GM15510 (cell line): ENCODE measurements around the gene CCDC88A.

Experiments used
- POLR2A ChIP-seq: IDR thresholded peaks from 3 replicates; pipeline ENCODE4 v1.6.1; 2011; ENCODE audit warnings: borderline replicate concordance; ENCODE audit not compliant: insufficient read length; ENCODE audit errors: extremely low read depth

Gene CCDC88A

DNA sequence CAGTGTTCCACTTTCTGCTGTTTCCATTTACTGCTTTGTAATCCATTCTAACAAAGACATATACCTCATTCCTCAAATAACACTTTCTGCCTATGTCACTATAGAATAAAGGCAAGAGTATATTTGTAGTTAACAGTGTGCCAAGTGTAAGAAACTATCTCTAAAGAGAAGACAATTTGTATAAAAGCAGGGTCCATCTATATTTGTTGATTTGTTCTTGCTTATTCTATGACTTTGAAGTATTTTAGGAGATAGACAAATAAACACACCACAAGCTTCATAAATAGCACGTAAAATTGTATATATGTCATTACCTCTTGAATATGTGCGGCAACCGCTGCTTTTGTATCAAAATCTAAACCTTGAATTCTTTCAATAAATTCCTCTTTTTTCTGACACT, 56.0 kb downstream of the CCDC88A start:
- no peak for TF ChIP-seq POLR2A

DNA sequence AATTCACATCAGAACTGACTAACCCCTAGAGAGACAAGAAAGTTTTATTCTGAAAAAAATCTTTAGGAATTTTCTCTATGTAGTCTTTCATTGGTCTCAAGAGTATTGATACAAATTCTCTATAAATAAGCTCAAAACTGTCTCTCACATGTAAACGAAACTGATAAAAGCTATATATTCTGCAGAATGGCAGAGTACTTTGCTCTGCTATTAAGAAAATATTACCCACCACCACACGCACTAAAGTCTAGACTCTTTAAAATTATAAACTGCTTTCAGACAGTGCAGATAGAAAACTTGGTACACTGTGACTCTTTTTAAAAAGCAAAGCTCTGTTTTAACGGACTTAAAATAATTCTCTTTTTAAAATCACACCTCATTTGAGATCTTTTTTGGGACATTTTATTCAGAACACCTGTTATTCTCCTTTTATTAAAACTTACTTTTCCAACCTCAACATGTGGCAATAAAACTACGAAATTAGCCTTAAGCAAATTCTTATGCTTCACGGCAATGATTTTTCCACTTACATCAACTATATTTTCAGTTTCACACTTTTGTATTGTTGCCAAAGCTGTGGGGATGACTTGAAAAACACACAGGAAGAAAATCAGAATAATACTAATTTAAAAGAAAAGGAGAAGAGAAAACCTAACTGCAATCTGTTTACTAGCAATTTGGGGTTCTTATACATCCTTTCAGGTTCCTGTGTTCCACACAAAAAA, 58.0 kb downstream of the CCDC88A start:
- TF ChIP-seq POLR2A, result no peak

DNA sequence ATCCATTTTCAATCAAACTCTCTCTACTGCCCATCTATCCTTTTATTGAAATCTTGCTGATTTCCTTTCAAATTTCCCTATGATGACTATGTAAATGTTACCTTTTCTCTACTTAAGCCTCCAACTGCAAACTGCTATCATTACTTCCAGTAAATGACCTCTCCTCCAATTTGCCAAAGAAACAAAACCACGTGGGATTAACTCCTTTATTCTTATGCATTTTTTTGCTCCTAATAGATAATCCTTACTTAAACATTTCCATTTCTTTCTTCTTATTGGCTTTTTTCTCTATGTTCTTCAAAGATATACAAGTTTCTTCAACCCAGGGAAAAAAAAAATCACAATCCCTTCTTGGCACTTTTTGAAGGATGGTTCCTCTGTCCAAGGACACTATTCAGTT, 61.2 kb downstream of the CCDC88A start:
- TF ChIP-seq POLR2A, result no peak

DNA sequence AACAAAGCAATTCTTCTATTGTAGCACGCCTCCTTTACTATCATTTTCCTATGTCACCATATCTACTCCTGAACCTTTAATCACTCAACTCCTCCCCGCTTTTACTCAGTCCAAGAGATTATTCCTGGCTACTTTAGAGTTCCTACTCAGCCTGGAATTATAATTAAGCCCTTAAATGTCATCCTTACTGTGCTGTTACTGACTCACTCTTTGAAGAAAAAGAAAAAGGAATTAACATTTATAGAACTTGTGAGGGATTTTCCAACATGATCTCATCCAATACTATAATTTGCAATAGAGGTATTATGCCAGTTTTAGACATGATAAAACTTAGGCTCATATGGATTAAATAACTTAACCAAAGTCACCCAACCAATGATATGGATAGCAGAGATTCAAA, 61.7 kb downstream of the CCDC88A start:
- TF ChIP-seq POLR2A, result no peak

GRCh38 chr2:55357164-55357563, 62.5 kb downstream of the CCDC88A start:
- TF ChIP-seq POLR2A, result no peak

- TF ChIP-seq POLR2A, result no peak
These were observed 64.2 kb downstream of the CCDC88A start for GRCh38 chr2:55355451-55355850.

DNA sequence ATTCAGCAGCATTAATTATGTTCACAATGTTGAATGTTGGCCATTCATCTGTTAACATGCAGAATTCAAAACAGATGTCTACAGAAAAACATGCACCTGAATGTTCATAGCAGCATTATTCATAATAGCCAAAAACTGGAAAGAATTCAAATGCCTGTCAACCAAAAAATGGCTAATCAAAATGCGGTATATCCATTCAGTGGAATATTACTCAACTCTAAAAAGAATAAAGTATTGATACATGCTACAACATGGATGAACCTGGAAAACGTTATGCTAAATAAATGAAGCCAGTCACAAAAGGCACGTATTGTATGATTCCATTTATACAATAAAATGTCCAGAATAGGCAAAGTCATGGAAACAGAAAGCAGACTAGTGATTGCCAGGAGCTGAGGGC, 68.0 kb downstream of the CCDC88A start:
- no peak for TF ChIP-seq POLR2A

GRCh38 chr2:55345064-55345463, 74.6 kb downstream of the CCDC88A start:
- no peak for TF ChIP-seq POLR2A

GRCh38 chr2:55338268-55338667, 81.4 kb downstream of the CCDC88A start:
- no peak for TF ChIP-seq POLR2A

DNA sequence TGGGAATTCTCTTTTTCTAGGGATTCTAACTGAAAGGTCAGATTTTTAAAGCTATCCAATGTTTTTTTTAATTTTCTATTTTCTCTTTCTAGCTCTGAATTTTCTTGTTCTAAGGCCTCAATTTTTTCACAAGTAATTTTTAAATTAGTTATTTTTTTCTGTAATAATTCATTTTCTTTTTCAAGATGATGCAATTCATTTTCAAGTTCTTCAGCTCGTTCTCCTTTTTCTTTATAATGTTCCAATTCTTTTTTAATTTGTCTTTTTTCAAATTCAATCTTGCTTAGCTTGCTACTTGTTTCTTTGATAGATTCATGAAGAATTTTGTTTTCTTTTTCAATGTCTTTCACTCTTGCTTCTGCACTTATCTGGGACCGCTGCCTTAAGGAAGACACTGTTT, 84.9 kb downstream of the CCDC88A start:
- no peak for TF ChIP-seq POLR2A

DNA sequence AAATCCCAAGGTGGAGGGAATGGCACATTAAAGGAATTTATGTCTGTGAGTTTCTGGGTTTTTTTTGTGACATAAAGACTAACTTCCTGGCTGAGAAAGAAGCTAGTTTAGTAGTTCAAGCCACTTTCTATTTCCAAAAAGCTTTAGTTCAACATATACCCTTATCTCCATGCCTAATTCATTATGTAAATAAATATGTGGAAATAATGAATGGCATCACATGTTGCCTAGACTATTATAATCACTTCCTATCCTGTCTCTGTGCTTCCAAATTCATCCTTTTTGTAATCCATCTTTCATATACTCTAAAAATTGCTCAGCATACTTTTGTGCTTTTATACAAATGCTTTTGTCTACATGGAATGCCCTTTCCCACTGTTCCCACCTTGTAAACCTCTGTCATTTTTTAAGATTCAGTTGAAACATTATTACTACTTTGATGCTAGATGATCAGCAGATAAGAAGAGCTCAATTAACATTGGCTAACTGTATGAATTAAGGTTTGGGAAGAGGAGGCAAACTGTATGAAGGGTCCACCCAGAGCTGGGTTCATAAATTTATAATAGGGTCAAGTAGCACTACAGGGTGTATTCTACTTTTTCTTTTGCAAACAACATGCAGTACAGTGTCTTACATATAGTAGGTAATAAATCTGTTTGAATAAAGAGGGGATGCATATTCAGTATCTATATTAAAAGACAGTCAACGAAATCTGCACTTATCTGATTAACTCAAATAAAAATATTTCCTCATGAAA, 88.9 kb downstream of the CCDC88A start:
- TF ChIP-seq POLR2A, result no peak

DNA sequence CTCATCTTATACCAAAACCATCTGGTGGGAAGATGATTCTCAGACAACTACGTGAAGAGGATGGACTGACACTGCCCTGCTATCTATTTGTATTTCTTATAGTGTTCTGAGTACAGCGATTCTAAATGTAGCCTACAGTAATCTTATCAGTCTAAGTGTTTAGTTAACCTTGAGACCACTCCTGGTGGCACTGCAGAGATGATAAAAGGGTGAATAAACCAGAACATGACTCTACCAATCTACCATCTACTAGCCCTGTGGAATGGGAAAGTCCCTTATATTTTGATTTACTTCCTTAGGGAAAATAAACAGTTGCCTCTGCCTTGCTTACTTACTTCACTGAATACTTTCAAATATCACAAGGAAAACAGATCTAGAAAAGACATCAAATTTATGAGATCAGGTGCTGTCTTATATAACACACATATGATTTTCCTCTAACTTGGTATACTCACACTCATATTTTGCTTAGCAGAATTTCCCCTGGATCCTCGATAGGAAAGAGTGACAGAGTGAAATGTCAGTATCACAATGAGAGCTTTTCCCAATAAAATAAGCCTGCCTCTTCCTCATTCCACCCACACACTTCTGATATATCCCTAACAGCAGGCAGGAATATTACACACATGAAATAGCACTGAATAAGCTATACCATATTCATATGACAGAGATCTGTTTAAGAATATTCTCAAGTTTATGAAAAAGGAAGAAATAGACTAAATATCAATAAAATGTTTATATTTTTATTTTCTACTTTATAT, 92.0 kb downstream of the CCDC88A start:
- no peak for TF ChIP-seq POLR2A

DNA sequence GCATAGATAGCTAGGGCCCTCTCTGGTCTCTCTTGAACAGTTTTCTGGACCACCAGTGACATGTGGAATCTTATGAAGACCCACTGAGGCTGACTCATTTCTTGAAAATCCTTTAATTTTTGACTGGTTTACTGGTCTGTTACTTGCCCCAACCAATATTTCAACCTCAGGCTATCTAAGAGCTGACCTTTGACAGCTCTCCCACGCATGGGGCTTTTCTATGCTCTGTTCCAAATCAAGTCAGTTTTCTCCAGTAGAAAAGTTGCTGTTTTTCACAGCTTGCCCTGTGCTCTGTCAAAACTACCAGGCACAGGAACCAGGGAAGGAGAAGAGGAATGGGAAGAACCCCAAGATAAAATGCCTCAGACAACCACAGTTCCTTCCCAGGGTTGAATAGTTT, 104.7 kb downstream of the CCDC88A start:
- TF ChIP-seq POLR2A, result no peak

- TF ChIP-seq POLR2A, result no peak
These were observed 108.2 kb downstream of the CCDC88A start for GRCh38 chr2:55311444-55311870.

DNA sequence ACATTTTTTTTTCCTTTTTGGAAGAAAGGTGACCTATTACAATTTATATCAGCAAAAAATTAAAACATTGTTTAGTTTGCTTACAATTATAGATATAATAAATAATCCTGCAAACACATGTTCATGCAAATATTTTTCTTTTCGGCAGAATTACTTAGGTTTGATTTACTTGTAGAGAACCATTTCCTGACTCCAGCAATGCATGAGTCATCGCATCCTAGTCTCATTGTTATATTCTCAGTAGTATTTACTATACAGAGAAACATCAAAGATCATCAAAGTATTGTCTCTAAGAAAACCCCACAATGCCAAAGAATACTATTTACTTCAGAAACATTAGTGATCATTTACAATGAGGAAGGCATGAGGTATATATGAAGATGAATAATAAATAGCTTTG, 110.2 kb downstream of the CCDC88A start:
- TF ChIP-seq POLR2A, result no peak
